Colonic mucosa (tissue), 4 donors: ENCODE results near the gene FOXF2. TPM values are rescaled to one million over a fixed set of nuclear protein-coding genes. Genes with fewer than 3 reads are reported as not detected.

Experiments used
- DNase-seq: peaks from one replicate; pipeline ENCODE4 v3.0.0-alpha.2; 2020
- H3K27ac ChIP-seq: fragments of 200-600 bp; one replicate; pipeline ENCODE4 v1.8.0; 2021
- H3K27me3 ChIP-seq: fragments of 200-600 bp; one replicate; pipeline ENCODE4 v1.8.0; 2021
- H3K36me3 ChIP-seq: fragments of 200-600 bp; one replicate; pipeline ENCODE4 v1.8.0; 2021
- H3K4me1 ChIP-seq: fragments of 200-600 bp; one replicate; pipeline ENCODE4 v1.8.0; 2021; ENCODE audit warnings: mild to moderate bottlenecking
- H3K4me3 ChIP-seq: fragments of 200-600 bp; one replicate; pipeline ENCODE4 v1.8.0; 2021
- H3K9ac ChIP-seq, 2 donors: one replicate each; pipeline ENCODE4 v1.7.0; 2013; ENCODE audit warnings: control low read depth in 2 of 2, low read depth in 2 of 2, low read length in 2 of 2
- H3K9me3 ChIP-seq: fragments of 200-600 bp; one replicate; pipeline ENCODE4 v1.8.0; 2021
- intact Hi-C: fragments of 100-400 bp; cut with DNase I; formaldehyde crosslinking; loops from one replicate; pipeline ENCODE4 v1.14.1; 2022
- total RNA-seq, 2 donors: library from RNA; stranded (reverse); fragmentation: NEBNext Ultra II Directional in 1 of 2; extraction: Animal tissue kit (Norgen Biotek cat#: 25700) in 1 of 2; gene quantifications; one replicate each; pipeline ENCODE4 v1.2.1, GENCODE V29; 2021
- TF ChIP-seq, protein P1 (sequence below): fragments of 200-600 bp; IDR thresholded peaks from one replicate; pipeline ENCODE4 v1.8.0; 2022; ENCODE audit warnings: antibody characterized with exemption, mild to moderate bottlenecking
- donor health status: healthy.
- donor health status: DM: no; HTN: no; CAD: no.
- donor health status: DM: no; HTN: no; CAD: no.

FOXF2 gene
- total RNA-seq, 2 donors from 2014 or later = 4.2 to 8.4 TPM

DNA sequence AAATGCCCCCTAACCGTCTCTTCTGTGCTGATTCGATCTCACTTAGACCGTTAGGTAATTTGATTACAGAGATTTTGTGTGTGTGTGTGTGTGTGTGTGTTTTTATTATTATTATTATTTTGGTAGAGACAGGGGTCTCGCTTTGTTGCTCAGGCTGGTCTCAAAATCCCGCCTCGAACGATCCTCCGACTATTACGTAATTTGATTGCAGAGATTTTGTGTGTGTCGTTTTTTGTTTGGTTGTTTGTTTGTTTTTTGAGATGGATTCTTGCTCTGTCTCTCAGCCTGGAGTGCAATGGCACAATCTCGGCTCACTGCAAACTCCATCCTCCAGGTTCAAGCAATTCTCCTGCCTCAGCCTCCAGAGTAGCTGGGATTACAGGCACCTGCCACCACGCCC is 28.3 kb downstream of the FOXF2 start:
- intact Hi-C loops = no loop called here
- no peaks in the 10 kb centered on the region for H3K9me3 ChIP-seq

DNA sequence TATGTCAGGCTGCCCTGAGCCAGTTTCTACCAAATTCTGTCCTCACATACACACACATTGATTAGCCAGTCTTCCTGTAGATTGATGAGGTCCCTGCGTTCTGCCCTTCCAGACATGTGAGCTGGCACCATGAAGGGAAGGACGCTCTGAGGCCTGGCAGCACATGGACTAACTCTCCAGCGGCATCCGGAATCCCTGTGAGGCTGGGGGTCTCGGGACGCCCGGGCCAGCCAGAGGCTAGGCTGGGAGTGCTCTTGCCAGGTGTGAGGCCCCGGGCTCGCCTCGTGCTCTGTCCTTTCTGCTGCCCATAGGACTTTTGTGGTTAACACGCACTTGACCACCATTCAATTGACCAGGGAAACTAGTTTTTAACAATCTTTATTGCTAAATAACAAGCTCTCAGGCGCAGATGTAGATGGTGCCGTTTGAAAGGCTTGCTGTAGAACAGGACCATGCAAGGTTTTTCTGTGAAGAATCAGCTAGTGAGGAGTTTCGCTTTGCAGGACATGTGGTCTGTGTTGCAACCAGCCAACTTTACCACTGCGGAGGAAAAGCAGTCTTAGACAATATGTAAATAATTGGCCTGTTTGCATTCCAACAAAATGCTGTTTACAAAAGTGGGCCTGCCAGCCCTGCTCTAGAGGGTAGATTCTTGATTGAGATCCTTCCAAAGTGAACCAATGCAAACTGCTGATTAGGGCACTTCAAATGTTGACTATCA is 29.3 kb downstream of the FOXF2 start:
- Histone ChIP-seq H3K27me3 (no peaks in the 10 kb centered on the region), H3K27ac (no peak overlapping the region), H3K36me3 (no peaks in the 10 kb centered on the region), H3K4me1 (no peaks in the 10 kb centered on the region), H3K4me3 (no peak overlapping the region), H3K9ac (no peak overlapping the region), H3K9me3 (no peaks in the 10 kb centered on the region)
- TF ChIP-seq, protein P1, sequence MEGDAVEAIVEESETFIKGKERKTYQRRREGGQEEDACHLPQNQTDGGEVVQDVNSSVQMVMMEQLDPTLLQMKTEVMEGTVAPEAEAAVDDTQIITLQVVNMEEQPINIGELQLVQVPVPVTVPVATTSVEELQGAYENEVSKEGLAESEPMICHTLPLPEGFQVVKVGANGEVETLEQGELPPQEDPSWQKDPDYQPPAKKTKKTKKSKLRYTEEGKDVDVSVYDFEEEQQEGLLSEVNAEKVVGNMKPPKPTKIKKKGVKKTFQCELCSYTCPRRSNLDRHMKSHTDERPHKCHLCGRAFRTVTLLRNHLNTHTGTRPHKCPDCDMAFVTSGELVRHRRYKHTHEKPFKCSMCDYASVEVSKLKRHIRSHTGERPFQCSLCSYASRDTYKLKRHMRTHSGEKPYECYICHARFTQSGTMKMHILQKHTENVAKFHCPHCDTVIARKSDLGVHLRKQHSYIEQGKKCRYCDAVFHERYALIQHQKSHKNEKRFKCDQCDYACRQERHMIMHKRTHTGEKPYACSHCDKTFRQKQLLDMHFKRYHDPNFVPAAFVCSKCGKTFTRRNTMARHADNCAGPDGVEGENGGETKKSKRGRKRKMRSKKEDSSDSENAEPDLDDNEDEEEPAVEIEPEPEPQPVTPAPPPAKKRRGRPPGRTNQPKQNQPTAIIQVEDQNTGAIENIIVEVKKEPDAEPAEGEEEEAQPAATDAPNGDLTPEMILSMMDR = no peak
- intact Hi-C loops = no loop called here
- no peak for DNase-seq

More for the DNA sequence above, 28.3 kb downstream of the FOXF2 start:
- no peak overlapping the region for H3K4me3 ChIP-seq
- no peaks in the 10 kb centered on the region for H3K36me3 ChIP-seq
- H3K27me3 ChIP-seq = no peaks in the 10 kb centered on the region
- no peak overlapping the region for H3K9ac ChIP-seq
- no peaks in the 10 kb centered on the region for H3K4me1 ChIP-seq
- no peak for DNase-seq
- TF ChIP-seq, protein P1 = no peak
- H3K27ac ChIP-seq = no peak overlapping the region

DNA sequence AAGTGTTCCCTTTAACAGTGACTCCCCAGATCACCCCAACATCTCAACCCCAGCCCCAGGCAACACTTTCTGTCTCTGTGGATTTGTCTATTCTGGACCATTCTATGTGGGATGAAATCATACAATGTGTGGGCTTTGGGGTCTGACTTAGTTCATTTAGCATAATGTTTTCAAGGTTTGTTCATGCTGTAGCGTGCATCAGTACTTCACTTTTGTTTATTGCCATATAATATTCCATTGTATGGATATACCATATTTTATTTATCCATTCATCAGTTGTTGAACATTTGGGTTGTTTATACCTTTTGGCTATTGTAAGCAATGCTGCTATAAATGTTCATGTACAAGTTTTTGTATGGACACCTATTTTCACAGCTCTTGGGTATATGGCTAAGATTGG is 31.0 kb downstream of the FOXF2 start:
- TF ChIP-seq, protein P1 = no peak
- H3K9ac ChIP-seq = no peak overlapping the region
- no peak for DNase-seq
- no peaks in the 10 kb centered on the region for H3K4me1 ChIP-seq
- H3K4me3 ChIP-seq = no peak overlapping the region
- H3K27me3 ChIP-seq = no peaks in the 10 kb centered on the region
- no peaks in the 10 kb centered on the region for H3K36me3 ChIP-seq
- H3K27ac ChIP-seq = no peak overlapping the region
- no peaks in the 10 kb centered on the region for H3K9me3 ChIP-seq
- intact Hi-C loops = no loop called here

DNA sequence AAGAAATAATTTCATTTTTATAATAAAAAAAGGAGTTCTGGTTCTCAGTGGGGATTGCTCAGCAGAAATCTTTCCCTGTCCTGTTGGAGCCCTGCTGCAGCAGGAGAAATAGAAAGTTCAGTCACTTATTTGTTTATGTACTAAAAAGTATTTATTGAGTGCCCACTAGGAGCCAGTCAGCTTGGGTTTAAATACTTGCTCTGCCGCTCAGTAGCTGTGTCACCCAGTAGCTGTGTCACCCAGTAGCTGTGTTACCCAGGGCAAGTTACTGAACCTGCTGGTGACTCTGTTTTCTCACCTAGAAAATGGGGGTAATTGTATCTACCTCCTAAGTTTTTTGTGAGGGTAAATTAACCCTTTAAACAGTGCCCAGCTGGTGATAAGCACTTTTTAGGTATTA is 32.9 kb downstream of the FOXF2 start:
- Histone ChIP-seq H3K4me3 (no peak overlapping the region), H3K9me3 (no peaks in the 10 kb centered on the region), H3K27me3 (no peaks in the 10 kb centered on the region), H3K9ac (no peak overlapping the region), H3K4me1 (no peaks in the 10 kb centered on the region), H3K27ac (no peak overlapping the region), H3K36me3 (no peaks in the 10 kb centered on the region)
- intact Hi-C loops = no loop called here
- DNase-seq = no peak
- TF ChIP-seq, protein P1 = no peak

DNA sequence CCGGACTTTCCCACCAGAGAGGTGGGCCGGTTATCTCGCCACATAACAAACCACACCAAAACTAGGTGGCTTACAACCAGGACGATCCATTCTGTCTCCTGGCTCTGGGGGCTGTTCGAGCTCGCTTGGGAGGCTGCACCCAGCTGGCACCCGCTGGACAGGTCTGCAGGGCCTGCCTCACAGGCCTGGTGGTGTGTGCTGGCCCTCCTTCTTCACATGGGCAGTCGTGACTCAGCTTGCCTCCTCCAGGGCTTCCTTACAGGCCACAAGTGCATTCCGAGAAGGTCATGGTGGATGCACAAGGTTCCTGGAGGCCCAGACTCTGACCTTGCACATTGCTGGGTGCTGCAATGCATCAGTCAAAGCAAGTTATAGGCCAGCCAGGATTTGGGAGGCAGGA is 34.2 kb downstream of the FOXF2 start:
- TF ChIP-seq, protein P1 = no peak
- H3K4me1 ChIP-seq = no peaks in the 10 kb centered on the region
- DNase-seq = no peak
- no peaks in the 10 kb centered on the region for H3K27me3 ChIP-seq
- no peak overlapping the region for H3K9ac ChIP-seq
- no peaks in the 10 kb centered on the region for H3K9me3 ChIP-seq
- H3K36me3 ChIP-seq = no peaks in the 10 kb centered on the region
- no peak overlapping the region for H3K27ac ChIP-seq
- H3K4me3 ChIP-seq = no peak overlapping the region
- intact Hi-C loops = no loop called here
